ENCODE data around the gene LRRC8A. TPM values are rescaled to one million over a fixed set of nuclear protein-coding genes. Genes with fewer than 3 reads are reported as not detected.

The LRRC8A gene
- total RNA-seq, 1 donor from 2014 or later = 104 TPM

DNA sequence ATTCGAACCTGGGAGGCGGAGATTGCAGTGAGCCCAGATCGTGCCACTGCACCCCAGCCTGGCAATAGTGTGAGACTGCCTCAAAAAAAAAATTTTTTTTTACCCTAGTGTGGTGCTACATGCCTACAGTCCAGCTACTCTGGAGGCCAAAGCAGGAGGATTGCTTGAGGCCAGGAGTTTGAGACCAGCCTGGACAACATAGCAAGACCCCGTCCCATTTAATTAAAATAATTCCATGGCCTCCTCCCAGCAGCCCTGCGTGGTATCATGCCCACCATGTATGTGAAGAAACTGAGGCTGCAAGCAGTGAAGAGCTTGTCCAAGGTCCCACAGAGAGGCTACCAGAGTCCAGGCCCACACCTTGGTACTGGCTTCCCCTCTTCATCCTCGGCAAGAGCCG is 19.4 kb downstream of the LRRC8A start:
- DNase-seq (ENCODE audit: low read depth, low spot score) = no peak

DNA sequence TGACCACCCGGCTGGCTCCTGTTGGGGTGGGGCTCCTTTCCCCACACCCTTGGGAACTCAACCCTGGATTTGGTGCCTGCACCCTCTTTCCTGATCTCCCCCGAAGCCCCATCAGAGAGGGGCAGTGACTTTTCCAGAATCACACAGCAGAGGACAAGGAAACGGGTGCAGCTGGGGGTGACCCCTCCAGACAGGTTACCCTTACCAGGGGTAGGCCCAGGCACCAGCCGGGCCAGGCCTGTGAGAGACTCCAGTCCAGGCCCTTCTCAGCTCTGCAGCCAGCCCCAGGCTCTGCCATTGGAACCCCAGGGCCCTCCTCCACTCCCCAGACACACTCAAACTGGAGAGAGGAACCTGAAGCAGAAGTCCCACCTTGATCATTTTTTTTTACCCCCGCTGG is 19.9 kb downstream of the LRRC8A start:
- DNase-seq (ENCODE audit: low read depth, low spot score) = no peak

DNA sequence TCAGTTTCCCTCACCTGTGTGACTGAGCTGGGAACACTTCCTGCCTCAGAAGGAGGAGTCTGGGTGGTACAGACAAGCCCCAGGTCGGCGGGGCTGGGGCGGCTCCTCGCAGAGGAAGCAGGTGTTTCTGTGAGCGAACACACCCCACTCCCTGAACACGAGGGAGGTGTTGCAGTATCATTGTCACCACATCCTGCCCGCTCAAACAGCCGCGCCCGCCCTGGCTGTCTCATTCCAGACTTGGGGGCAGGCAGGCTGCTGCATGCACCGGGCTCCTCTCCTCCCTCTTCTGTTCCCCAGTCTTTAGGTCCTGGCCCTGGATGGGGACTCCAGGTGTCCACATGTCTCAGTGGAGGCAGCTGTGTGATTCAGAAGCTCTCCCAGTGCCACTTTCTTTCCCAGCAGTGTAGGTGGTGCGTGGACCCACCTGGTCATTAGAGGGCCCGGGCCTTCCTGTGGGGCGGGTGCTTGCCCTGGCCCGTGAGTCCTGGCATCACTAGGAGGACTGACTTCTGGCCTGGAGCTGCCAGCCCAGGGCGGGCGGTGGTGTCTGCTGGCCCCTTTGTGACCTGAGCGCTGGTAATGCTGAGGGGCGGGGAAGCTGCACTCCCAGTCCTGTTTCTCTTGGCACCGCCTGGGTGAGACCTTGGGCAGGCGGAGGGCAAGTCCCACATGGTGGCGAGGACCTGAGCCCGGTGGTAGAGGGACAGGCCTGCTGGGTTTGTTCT is 20.6 kb downstream of the LRRC8A start:
- DNase-seq (ENCODE audit: low read depth, low spot score) = no peak

DNA sequence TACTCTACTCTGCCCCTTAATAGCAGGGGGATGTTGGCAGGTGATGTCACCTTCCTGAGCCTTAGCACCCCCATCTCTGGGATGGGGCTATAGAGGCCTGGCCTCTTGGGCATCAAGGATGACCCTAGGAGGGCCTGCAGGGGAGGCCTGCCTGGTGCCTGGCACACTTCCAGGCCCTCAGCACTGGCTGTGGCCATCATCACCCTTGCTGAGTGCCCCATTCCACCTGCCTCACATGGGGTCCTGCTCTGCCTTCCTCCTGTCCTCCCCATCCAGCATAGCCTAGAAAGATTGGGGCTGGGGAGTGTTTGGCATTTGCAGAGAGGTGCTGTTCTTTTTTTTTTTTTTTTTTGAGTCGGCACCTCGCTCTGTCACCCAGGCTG is 21.1 kb downstream of the LRRC8A start:
- no peak for DNase-seq (ENCODE audit: low read depth, low spot score)

DNA sequence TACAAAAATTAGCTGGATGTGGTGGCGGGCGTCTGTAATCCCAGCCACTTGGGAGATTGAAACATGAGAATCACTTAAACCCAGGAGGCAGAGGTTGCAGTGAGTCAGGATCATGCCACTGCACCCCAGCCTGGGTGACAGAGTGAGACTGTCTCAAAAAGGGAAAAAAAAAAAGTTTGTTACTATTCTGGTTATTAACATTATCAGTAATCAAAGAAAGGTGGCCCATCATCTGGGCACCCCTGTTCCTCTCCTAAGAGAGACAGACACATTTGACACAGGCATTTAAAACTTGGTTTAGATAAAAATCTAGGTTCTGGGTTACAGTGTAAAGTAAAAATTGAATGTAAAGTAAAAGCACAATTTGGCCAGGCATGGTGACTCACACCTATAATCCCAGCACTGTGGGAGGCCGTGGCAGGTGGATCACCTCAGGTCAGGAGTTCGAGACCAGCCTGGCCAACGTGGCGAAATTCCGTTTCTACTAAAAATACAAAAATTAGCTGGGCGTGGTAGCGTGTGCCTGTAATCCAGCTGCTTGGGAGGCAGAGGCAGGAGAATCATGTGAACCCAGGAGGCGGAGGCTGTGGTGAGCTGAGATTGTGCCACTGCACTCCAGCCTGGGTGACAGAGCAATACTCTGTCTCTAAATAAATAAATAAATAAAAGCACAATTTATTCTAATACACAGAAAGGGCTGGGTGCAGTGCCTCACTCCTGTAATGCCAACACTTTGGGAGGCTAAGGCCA is 22.1 kb downstream of the LRRC8A start:
- DNase-seq (ENCODE audit: low read depth, low spot score) = no peak

DNA sequence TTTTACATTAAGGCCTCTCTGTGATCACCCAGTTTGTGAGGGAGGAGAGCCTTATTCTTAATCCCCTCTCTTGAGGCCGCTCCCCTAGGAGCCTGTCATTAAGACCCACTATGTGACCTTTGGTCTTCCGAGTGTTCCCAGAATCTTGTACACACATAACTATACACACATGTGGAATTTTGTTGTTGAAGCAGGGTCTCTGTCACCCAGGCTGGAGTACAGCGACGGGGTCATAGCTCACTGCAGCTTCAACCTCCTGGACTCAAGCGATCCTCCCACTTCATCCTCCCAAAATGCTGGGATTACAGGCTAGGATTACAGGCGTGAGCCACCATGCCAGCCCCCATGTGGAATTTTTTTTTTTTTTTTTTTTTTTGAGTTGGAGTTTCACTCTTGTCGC is 24.0 kb downstream of the LRRC8A start:
- no peak for DNase-seq (ENCODE audit: low read depth, low spot score)

DNA sequence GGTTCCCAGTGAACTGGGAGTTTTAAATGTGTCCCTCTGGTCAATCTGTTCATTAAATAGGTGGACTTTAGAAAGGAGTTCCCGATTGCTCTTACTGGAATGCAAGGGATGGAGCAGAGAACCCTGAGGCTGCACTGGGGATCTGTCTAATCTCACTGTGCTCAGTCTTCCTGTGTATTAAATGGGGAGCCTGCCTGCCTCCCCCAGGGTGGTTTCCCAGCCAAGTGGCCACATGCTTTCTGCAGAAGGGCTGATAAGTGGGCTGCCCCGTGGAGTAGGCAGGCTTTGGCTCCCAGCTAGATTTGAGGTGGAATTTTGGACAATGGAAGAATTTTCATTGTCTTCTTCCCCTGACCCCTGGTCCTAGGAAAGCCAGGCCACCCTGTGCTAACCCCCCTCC is 24.8 kb downstream of the LRRC8A start:
- DNase-seq (ENCODE audit: low read depth, low spot score) = no peak

DNA sequence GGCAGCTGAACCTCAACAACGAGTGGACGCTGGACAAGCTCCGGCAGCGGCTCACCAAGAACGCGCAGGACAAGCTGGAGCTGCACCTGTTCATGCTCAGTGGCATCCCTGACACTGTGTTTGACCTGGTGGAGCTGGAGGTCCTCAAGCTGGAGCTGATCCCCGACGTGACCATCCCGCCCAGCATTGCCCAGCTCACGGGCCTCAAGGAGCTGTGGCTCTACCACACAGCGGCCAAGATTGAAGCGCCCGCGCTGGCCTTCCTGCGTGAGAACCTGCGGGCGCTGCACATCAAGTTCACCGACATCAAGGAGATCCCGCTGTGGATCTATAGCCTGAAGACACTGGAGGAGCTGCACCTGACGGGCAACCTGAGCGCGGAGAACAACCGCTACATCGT is 26.4 kb downstream of the LRRC8A start:
- no peak for DNase-seq (ENCODE audit: low read depth, low spot score)

DNA sequence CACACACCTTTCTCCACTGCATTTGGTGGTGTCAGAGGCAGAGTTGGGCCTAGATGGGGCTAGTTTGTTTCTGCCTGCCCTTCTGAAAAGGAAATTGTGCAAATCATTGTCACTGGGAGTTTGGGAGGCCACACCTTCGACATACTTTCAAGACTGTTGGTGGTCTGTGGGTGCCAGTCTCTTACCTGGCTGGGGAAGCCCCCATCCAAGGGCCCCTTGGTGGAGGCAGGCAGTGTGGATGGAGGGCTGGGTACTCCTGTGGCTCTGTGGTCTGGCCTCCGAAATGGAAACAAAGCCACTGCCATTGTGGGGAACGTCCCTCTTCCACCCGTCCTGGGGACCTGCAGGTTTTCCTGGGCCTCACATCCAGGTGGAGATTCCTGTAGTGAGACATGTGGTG is 27.9 kb downstream of the LRRC8A start:
- DNase-seq (ENCODE audit: low read depth, low spot score) = no peak

DNA sequence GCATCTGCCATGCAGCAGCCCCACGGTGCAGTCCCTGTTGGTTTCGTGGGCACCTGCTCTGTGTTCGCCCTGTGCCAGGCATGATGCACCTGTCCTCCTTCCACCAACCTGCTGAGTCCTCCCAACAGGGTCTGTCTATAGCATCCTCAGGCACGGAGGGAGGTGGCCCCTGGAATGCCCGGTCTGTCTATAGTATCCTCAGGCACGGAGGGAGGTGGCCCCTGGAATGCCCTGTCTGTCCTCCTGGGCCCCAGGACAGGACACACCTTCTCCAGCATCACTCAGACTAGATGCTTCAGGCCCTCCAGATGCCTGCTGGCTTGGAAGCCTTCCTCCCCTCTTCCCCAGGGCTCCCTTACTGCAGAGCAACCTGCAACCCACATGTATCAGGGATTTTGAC is 29.0 kb downstream of the LRRC8A start:
- no peak for DNase-seq (ENCODE audit: low read depth, low spot score)

DNA sequence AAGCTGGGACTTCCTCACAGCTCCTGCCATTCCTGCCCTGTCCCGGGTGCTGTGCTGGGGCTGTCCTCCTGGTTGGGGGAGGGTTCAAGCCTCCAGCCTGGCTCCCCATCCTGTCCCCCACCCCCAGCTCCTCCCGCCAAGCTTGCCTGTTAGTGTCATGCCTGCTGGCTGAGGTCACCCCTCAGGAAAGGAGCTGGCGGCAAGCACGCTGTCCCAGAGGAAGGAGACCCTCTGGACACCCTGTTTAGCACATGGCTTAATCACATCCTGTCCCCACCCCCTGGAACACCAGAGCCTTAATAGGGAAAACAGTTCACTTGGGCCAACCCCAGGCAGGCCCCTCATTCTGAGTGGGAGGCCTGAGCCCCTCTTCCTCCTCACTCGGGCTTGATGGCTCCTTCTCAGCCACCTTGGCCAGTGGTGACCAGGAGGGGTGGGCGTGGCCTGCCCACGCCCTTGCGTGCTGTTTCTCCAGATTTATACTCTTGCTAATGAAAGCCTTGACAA is 29.6 kb downstream of the LRRC8A start:
- DNase-seq (ENCODE audit: low read depth, low spot score) = peak; percentile 58

DNA sequence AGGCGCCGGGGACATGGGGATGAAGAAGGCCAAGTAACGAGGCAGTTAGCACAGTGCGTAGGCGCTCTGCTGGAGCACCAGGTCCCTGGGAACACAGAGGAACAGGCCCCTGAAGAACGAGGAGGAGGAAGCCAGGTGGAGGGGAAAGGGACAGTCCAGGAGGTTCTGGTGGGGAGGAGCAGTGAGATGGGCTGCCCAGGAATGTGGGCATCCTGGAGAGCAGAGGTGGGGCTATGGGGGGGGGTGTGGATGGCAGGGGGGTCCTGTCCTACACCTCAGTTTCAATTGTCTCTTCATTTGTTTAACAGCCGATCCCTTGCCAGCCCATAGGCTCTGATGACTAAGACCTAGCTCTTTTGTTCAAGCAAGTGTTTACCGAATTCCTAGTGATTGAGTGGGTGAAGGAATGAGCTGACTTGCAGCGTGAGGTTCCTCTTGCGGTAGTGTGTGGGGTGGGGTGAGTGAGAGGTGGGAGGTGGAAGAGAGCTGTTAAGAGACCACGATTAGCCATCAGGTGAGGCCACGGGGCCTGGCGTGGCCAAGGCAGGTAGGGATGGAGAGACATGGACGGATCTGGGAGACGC is 30.4 kb downstream of the LRRC8A start:
- DNase-seq (ENCODE audit: low read depth, low spot score) = peak; percentile 71

DNA sequence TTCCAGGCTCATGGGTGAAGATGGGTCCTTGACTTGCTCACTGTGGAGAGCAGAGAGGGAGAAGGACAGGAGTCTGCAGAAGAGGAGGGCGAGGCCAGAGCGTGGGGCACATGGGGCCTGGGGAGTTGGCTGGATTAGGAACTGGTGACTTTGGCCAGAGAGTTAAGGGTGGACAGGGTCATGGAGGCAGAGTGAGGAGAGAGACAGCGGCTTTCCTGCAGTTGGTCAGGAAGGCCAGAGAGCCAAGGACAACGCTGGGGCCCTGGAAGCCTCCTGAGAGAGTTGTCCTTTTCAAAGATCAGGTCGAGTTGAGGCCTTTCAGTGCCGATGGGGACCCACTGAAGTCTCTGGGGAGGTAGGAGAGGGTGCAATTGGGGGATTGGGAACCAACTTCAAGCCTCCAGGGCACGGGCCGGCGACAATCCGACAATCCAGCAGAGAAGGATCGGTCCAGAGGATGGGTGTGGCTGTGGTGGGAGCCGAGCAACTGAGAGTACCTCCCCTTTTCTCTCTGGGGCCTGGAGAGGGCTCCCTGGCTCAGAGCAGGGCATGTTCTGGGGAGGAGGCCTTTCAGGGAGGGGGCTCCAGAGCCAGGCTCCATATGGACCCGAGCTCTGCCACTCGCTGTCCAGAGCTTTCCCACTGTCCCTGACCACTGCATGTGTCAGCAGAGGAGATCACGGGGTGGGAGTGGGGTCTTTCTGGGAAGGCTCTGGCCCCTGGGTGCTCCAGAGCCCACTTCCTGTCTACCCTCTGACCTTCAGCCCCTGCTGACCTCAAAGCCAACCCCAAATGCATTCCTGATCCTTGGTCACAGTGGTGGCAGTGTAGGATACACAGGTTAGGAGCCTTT is 31.3 kb downstream of the LRRC8A start:
- no peak for DNase-seq (ENCODE audit: low read depth, low spot score)

DNA sequence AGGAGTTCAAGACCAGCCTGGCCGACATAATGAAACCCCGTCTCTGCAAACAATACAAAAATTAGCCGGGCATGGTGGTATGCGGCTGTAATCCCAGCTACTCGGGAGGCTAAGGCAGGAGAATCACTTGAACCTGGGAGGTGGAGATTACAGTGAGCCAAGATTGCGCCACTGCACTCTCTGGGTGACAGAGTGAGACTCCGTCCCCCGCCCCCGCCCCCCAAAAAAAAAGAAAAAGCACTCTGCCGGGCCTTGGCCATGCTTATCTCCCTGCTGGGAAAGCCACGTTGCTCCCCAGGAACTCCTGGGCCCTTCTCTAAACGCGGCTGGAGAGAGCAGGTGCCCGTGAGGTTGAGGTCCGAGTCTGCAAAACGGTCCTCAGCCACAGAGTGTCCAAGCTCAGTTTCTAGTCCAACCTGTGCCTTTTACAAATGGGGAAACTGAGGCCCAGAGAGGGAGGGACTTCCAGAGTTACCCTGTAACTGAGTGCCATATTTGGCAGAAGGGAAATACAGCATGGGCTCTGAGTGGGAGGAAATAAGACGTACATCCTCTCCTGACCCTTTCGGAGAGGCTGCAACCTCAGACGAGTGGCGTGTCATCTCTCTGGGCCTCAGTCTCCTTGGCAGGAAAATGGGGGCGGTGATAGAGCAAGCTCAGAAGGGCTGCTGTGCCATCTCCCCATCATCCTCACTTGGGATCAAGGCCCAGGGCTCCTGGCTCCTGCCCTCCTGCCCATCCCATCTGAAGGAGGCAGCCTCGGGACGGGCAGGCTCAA is 32.3 kb downstream of the LRRC8A start:
- DNase-seq (ENCODE audit: low read depth, low spot score) = no peak

DNA sequence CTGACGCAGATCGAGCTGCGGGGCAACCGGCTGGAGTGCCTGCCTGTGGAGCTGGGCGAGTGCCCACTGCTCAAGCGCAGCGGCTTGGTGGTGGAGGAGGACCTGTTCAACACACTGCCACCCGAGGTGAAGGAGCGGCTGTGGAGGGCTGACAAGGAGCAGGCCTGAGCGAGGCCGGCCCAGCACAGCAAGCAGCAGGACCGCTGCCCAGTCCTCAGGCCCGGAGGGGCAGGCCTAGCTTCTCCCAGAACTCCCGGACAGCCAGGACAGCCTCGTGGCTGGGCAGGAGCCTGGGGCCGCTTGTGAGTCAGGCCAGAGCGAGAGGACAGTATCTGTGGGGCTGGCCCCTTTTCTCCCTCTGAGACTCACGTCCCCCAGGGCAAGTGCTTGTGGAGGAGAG is 34.3 kb downstream of the LRRC8A start:
- no peak for DNase-seq (ENCODE audit: low read depth, low spot score)

DNA sequence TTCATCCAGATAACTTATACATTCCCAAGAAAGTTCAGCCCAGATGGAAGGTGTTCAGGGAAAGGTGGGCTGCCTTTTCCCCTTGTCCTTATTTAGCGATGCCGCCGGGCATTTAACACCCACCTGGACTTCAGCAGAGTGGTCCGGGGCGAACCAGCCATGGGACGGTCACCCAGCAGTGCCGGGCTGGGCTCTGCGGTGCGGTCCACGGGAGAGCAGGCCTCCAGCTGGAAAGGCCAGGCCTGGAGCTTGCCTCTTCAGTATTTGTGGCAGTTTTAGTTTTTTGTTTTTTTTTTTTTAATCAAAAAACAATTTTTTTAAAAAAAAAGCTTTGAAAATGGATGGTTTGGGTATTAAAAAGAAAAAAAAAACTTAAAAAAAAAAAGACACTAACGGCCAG is 34.8 kb downstream of the LRRC8A start:
- DNase-seq (ENCODE audit: low read depth, low spot score) = no peak

DNA sequence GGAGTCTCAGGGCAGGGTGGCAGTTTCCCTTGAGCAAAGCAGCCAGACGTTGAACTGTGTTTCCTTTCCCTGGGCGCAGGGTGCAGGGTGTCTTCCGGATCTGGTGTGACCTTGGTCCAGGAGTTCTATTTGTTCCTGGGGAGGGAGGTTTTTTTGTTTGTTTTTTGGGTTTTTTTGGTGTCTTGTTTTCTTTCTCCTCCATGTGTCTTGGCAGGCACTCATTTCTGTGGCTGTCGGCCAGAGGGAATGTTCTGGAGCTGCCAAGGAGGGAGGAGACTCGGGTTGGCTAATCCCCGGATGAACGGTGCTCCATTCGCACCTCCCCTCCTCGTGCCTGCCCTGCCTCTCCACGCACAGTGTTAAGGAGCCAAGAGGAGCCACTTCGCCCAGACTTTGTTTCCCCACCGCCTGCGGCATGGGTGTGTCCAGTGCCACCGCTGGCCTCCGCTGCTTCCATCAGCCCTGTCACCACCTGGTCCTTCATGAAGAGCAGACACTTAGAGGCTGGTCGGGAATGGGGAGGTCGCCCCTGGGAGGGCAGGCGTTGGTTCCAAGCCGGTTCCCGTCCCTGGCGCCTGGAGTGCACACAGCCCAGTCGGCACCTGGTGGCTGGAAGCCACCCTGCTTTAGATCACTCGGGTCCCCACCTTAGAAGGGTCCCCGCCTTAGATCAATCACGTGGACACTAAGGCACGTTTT is 35.4 kb downstream of the LRRC8A start:
- DNase-seq (ENCODE audit: low read depth, low spot score) = peak; percentile 59

DNA sequence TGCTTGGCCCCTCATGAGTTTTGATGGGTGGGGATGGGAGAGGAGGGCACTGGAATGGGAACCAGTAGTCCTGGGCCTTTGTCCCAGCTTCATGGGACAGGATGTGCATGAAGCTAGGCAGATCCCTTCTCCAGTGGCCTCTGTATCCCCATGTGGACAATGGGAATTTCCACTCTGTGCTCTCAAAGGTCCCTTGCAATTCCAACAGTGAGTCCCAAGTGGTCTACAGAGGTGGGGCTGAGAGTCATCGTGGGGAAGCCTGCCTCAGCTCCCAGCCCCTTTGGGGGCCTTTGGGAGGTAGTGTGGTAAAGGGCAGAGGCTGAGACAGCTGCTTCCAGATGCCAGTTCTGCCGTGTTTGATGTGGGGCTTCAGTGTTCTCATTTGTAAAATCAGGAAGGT is 37.0 kb downstream of the LRRC8A start:
- DNase-seq (ENCODE audit: low read depth, low spot score) = no peak

DNA sequence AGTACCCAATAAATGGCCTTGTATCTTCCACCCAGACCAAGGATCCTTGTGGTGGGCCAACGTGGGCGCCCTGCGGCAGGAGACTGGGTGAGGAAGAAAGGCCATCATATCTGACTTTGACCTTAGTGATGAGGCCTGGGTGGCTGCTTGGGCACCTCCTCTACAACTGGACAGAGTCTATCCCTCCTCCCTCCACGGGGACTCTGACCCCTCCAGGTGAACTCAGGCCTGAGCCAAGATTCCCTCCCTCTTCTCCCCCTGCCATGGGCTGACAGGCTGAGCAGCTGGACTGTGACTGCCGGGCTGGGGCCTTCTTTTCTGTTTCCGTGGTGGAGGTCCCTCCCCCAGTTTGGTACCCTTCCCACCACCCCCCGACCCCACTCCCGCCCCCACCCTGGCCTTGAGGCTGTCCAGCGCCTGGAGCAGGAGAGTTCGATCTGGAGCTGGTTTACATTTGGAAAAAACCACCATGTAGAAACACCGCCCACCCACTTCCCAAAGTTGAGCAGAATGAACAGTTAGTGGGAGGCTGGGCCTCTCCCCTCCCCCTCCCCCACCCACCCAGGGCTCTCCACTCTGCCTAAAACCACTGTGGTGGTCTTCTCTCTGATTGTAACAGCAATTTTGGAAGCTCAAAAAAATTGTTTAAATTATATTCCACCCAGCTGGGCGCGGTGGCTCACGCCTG is 37.6 kb downstream of the LRRC8A start:
- DNase-seq (ENCODE audit: low read depth, low spot score) = no peak
